K562 (cell line): ENCODE data around the gene GALK2. TPM values are rescaled to one million over a fixed set of nuclear protein-coding genes. Genes with fewer than 3 reads are reported as not detected.

Experiments used
- ATAC-seq: fragments of 200-7000 bp; cut with Tn5 transposase; 3 replicates; pipeline ENCODE4 v1.9.1; 2020; ENCODE audit warnings: moderate library complexity
- BruUV-seq: library from RNA; stranded (reverse); fragments of 400-500 nt; replicated peaks from 2 replicates; lab custom pipeline; 2021; lab: Mats Ljungman, UMichigan
- CTCF ChIA-PET: fragments of 300-600 bp; formaldehyde crosslinking; extraction: SDS; loops from one replicate; lab custom pipeline; 2021; ENCODE audit warnings: low intra/inter-chr PET ratio; lab: Yijun Ruan, JAX
- POLR2A ChIA-PET: fragments of 300-600, 350-650 bp; sonication (Branson Sonifier 250); formaldehyde crosslinking; extraction: SDS; loops from one replicate; lab custom pipeline; 2021; ENCODE audit warnings: antibody characterized with exemption, inconsistent platforms; lab: Yijun Ruan, JAX
- DNase-seq, 4 experiments: peaks; one replicate each; pipeline versions ENCODE4 v3.0.0 to v3.0.0-alpha.2; 2011 to 2018; ENCODE audit warnings: low spot score in 3 of 4, mixed read lengths in 3 of 4; ENCODE audit errors: extremely low read depth in 1 of 4
- FAIRE-seq: peaks from 2 replicates; lab custom pipeline; 2011; peaks lifted over from hg19 to GRCh38; lab: Jason Lieb, UNC
- H2AFZ ChIP-seq: 2 replicates; pipeline ENCODE4 v1.6.0; 2011; ENCODE audit warnings: low read depth, low read length, control low read depth, inconsistent platforms
- H3K27ac ChIP-seq: fragments of 200-600 bp; 3 replicates; pipeline ENCODE4 v1.8.0; 2011; ENCODE audit warnings: low read depth, mild to moderate bottlenecking, control low read depth, inconsistent platforms, low read length, moderate library complexity, mixed read lengths; ENCODE audit errors: extremely low read depth
- H3K27me3 ChIP-seq, 2 experiments: fragments of 300-600 bp in 1 of 2; 2 replicates in 1 of 2; 3 replicates in 1 of 2; pipeline versions ENCODE4 v1.6.0 to v1.8.0; 2011; ENCODE audit warnings: inconsistent platforms in 2 of 2, low read length in 2 of 2, mild to moderate bottlenecking in 1 of 2, mixed read lengths in 1 of 2, moderate library complexity in 1 of 2; ENCODE audit not compliant: control insufficient read depth in 2 of 2, insufficient read depth in 2 of 2
- H3K36me3 ChIP-seq: fragments of 300-600 bp; 3 replicates; pipeline ENCODE4 v1.8.0; 2011; ENCODE audit warnings: mild to moderate bottlenecking, low read length, inconsistent platforms; ENCODE audit not compliant: control insufficient read depth, insufficient read depth
- H3K4me1 ChIP-seq, 2 experiments: fragments of 200-600 bp in 1 of 2; replicated peaks in 1 of 2; 2 replicates in 1 of 2; 3 replicates in 1 of 2; pipeline versions ENCODE4 v1.5.1 to v1.8.0; 2011; ENCODE audit warnings: inconsistent platforms in 2 of 2, low read length in 2 of 2, mild to moderate bottlenecking in 1 of 2, mixed read lengths in 1 of 2, moderate library complexity in 1 of 2; ENCODE audit not compliant: control insufficient read depth in 2 of 2, insufficient read depth in 2 of 2
- H3K4me2 ChIP-seq: 2 replicates; pipeline ENCODE4 v1.6.1; 2011; ENCODE audit warnings: low read length, control low read depth, inconsistent platforms, mixed read lengths; ENCODE audit not compliant: insufficient read depth
- H3K4me3 ChIP-seq: fragments of 200-600 bp; sonication (generic), shearing (Covaris generic); 2 replicates; pipeline ENCODE4 v1.5.1; 2016; ENCODE audit warnings: control low read depth, inconsistent platforms
- H3K79me2 ChIP-seq: fragments of 200-600 bp; 3 replicates; pipeline ENCODE4 v1.8.0; 2011; ENCODE audit warnings: low read length, inconsistent platforms; ENCODE audit not compliant: control insufficient read depth, insufficient read depth
- H3K9ac ChIP-seq, 2 experiments: 2 replicates each; pipeline versions ENCODE4 v1.6.0 to v1.6.1; 2011; ENCODE audit warnings: low read depth in 2 of 2, low read length in 2 of 2, control low read depth in 1 of 2, inconsistent platforms in 1 of 2, mild to moderate bottlenecking in 1 of 2, mixed read lengths in 1 of 2; ENCODE audit not compliant: insufficient read depth in 1 of 2
- H3K9me1 ChIP-seq: one replicate; pipeline ENCODE4 v1.6.0; 2011; ENCODE audit warnings: inconsistent platforms, mild to moderate bottlenecking, low read length, moderate library complexity; ENCODE audit not compliant: control insufficient read depth, insufficient read depth
- H3K9me3 ChIP-seq: replicated peaks from 2 replicates; pipeline ENCODE4 v1.5.1; 2011; ENCODE audit warnings: low read depth, low read length, inconsistent platforms; ENCODE audit not compliant: control insufficient read depth, insufficient read depth
- H4K20me1 ChIP-seq: replicated peaks from 2 replicates; pipeline ENCODE4 v1.6.1; 2011; ENCODE audit warnings: low read length, inconsistent platforms, mixed read lengths; ENCODE audit not compliant: control insufficient read depth, insufficient read depth
- ARID3A ChIP-seq: IDR thresholded peaks from 2 replicates; pipeline ENCODE4 v1.6.1; 2012; ENCODE audit warnings: low read depth, low read length, improper control_type of control experiment, borderline replicate concordance
- BMI1 ChIP-seq: fragments of 150-350 bp; IDR thresholded peaks from 2 replicates; pipeline ENCODE4 v1.6.1; 2014; ENCODE audit warnings: low read length
- FOS ChIP-seq: IDR thresholded peaks from 3 replicates; pipeline ENCODE4 v1.6.1; 2011; ENCODE audit not compliant: insufficient read length; ENCODE audit errors: extremely low read depth
- GTF2E2 ChIP-seq: fragments of 200-800 bp; sonication (Bioruptor generic); IDR thresholded peaks from 2 replicates; pipeline ENCODE4 v1.6.1; 2016; ENCODE audit warnings: missing genetic modification characterization, missing compliant biosample characterization
- NR2F6 ChIP-seq: fragments of 450-650 bp; formaldehyde crosslinking; IDR thresholded peaks from 2 replicates; pipeline ENCODE4 v1.4.0; 2020; ENCODE audit warnings: mild to moderate bottlenecking
- NR4A1 ChIP-seq, 2 experiments: fragments of 250-450 bp in 1 of 2; fragments of 450-650 bp in 1 of 2; sonication (Bioruptor Pico) in 1 of 2; IDR thresholded peaks; 2 replicates each; pipeline versions ENCODE4 v1.4.0 to v1.6.1; 2016 to 2020; ENCODE audit warnings: mild to moderate bottlenecking in 2 of 2, missing compliant biosample characterization in 1 of 2, missing genetic modification characterization in 1 of 2, moderate library complexity in 1 of 2
- NUFIP1 ChIP-seq: fragments of 450-650 bp; IDR thresholded peaks from 2 replicates; pipeline ENCODE4 v1.6.1; 2018; ENCODE audit not compliant: partially characterized antibody
- UBTF ChIP-seq, 2 experiments: IDR thresholded peaks; 2 replicates each; pipeline ENCODE4 v1.6.1; 2012; ENCODE audit warnings: improper control_type of control experiment in 2 of 2, low read depth in 2 of 2, low read length in 2 of 2, borderline replicate concordance in 1 of 2
- ZFP30 ChIP-seq: fragments of 250-450 bp; sonication (Bioruptor Pico); IDR thresholded peaks from 2 replicates; pipeline ENCODE4 v1.8.0; 2022; ENCODE audit warnings: moderate library complexity, mild to moderate bottlenecking, inconsistent platforms, borderline replicate concordance
- ZNF175 ChIP-seq: fragments of 200-800 bp; sonication (Bioruptor generic); IDR thresholded peaks from 2 replicates; pipeline ENCODE4 v1.6.1; 2016; ENCODE audit warnings: low read depth, mild to moderate bottlenecking, missing genetic modification characterization, missing compliant biosample characterization
- ZNF507 ChIP-seq: conservative IDR thresholded peaks from 2 replicates; pipeline ENCODE4 v1.6.1; 2017; ENCODE audit warnings: missing genetic modification characterization, missing compliant biosample characterization
- WGBS: fragments of 100-300 bp; shearing (Covaris generic); methylation state at CpG from one replicate; pipeline ENCODE4 v1.1.6; 2016; ENCODE audit warnings: low coverage, mixed read lengths; ENCODE audit not compliant: insufficient coverage; ENCODE audit errors: missing lambda C conversion rate; 5-methylcytosine and 5-hydroxymethylcytosine counted together
- in situ Hi-C: fragments of 300-500 bp; cut with MboI; formaldehyde crosslinking; loops from 4 replicates; pipeline ENCODE4 v1.15.0; 2018; ENCODE audit warnings: inconsistent platforms, mixed read lengths
- intact Hi-C: fragments of 100-400 bp; cut with micrococcal nuclease; formaldehyde crosslinking; loops from 2 replicates; pipeline ENCODE4 v1.14.2; 2022
- polyA plus RNA-seq, 8 experiments: library from polyadenylated mRNA; depleted of rRNA in 4 of 8; stranded (reverse) in 5 of 8; unstranded in 3 of 8; fragments of >200 nt; fragmentation: Nextera tagmentation in 2 of 8; fragmentation: Illumina TruSeq in 1 of 8; extraction: Ambion mirVana in 2 of 8; extraction: Trizol in 1 of 8; gene quantifications; 2 replicates each; pipeline versions ENCODE4 v1.2.1 to v1.2.3, GENCODE V29; 2011 to 2014; ENCODE audit warnings: inconsistent platforms in 1 of 8, missing spikeins in 1 of 8
- total RNA-seq, 7 experiments: library from RNA; depleted of rRNA in 6 of 7; stranded (reverse); fragments of >200 nt in 6 of 7; fragmentation: Illumina TruSeq in 2 of 7; extraction: Trizol in 2 of 7; gene quantifications; 2 replicates each; pipeline versions ENCODE4 v1.2.1 to v1.2.3, GENCODE V29; 2011 to 2021; ENCODE audit warnings: low replicate concordance in 1 of 7

GALK2 gene
- total and polyA plus RNA-seq, 9 of the 15 experiments (the other 6 are each of a cell fraction or from before 2014, with no cell fraction given) = 32.8 to 82.0 (median 54.4) TPM

- 88% methylated on average over 2 of the region's 2 CpGs for WGBS
- H3K9me3 ChIP-seq = no peaks in the 10 kb centered on the region; the same call in 1 of the 2 replicates
- H4K20me1 ChIP-seq = no peaks in the 10 kb centered on the region
- H3K36me3 ChIP-seq = peaks cover 47% of the 10 kb centered on the region
- no peaks in the 10 kb centered on the region for H3K27me3 ChIP-seq
- no peak overlapping the region for H3K4me3 ChIP-seq
- no peaks in the 10 kb centered on the region for H3K4me1 ChIP-seq
- H3K9ac ChIP-seq = no peak overlapping the region
- in situ Hi-C loops = no loop called here
- peaks cover 27% of the 10 kb centered on the region for H3K79me2 ChIP-seq
- ATAC-seq (no peak), FAIRE-seq (no peak), DNase-seq (no peak)
- POLR2A ChIA-PET = interaction anchor here (0.7 kb wide), 1 partner anchor 505 kb away, joined by 3 read pairs; no protein-coding TSS in a partner anchor
- no peak overlapping the region for H2AFZ ChIP-seq
- peaks cover 3% of the 10 kb centered on the region for H3K9me1 ChIP-seq
- CTCF ChIA-PET = no interaction called here
- H3K4me2 ChIP-seq = no peak overlapping the region
- TF ChIP-seq ZNF507 (tag) = no peak
- TF ChIP-seq UBTF (IDR thresholded peaks at IDR 0.05; ENCODE audit: borderline replicate concordance in 1 of 2, low read depth in 2 of 2, low read length in 2 of 2) = no peak
- no peak for TF ChIP-seq NR4A1 (CRISPR knock-in tag; IDR thresholded peaks at IDR 0.05)
- no peak for TF ChIP-seq NR4A1 (tag; IDR thresholded peaks at IDR 0.05)
- TF ChIP-seq GTF2E2 (tag) = no peak
- TF ChIP-seq FOS = no peak
- TF ChIP-seq ZFP30 (CRISPR knock-in tag) = no peak
- TF ChIP-seq ARID3A = no peak
- no peak for TF ChIP-seq NUFIP1
- no peak for TF ChIP-seq ZNF175 (CRISPR knock-in tag)
- TF ChIP-seq NR2F6 (CRISPR knock-in tag) = no peak
- no peak for TF ChIP-seq BMI1
- TF ChIP-seq, all 486 proteins: peak for 0
- intact Hi-C loops = loop anchor here (10.0 kb wide), 1 partner anchor 672 kb away; no protein-coding TSS in a partner anchor
- H3K27ac ChIP-seq = no peak overlapping the region
- BruUV-seq = no TSS peak
These were observed 62.3 kb downstream of the GALK2 start for GRCh38 chr15:49232236-49232806.
